Measurements from ENCODE around the gene ATP1A1.

ATP1A1 gene

GRCh38 chr1:116396769-116397168, 23.7 kb downstream of the ATP1A1 start:
- Histone ChIP-seq H3K79me2 (ENCODE audit: insufficient read depth, low read length) (no peaks in the 10 kb centered on the region), H3K4me2 (ENCODE audit: low read length) (no peak overlapping the region), H3K36me3 (ENCODE audit: insufficient read depth, low read length) (peaks cover 99% of the 10 kb centered on the region), H3K4me1 (ENCODE audit: insufficient read depth, low read length, severe bottlenecking) (no peaks in the 10 kb centered on the region), H3K27me3 (ENCODE audit: insufficient read depth, low read length) (no peaks in the 10 kb centered on the region), H3K9me2 (ENCODE audit: low read depth, low read length) (no peaks in the 10 kb centered on the region), H2AFZ (ENCODE audit: low read length) (no peak overlapping the region), H4K20me1 (ENCODE audit: insufficient read depth, low read length) (no peaks in the 10 kb centered on the region), H3K9me3 (ENCODE audit: low read length) (no peaks in the 10 kb centered on the region), H3K27ac (ENCODE audit: low read depth, low read length, poor library complexity, severe bottlenecking) (no peak overlapping the region), H3K4me3 (ENCODE audit: low read depth, low read length, poor library complexity, severe bottlenecking) (no peak overlapping the region), H3K9ac (ENCODE audit: low read length) (no peak overlapping the region), H3F3A (ENCODE audit: insufficient read depth, low read length) (no peaks in the 10 kb centered on the region)
- TF ChIP-seq EZH2 (IDR thresholded peaks at IDR 0.05; ENCODE audit: borderline replicate concordance, low read length), result no peak
- TF ChIP-seq, protein P1, sequence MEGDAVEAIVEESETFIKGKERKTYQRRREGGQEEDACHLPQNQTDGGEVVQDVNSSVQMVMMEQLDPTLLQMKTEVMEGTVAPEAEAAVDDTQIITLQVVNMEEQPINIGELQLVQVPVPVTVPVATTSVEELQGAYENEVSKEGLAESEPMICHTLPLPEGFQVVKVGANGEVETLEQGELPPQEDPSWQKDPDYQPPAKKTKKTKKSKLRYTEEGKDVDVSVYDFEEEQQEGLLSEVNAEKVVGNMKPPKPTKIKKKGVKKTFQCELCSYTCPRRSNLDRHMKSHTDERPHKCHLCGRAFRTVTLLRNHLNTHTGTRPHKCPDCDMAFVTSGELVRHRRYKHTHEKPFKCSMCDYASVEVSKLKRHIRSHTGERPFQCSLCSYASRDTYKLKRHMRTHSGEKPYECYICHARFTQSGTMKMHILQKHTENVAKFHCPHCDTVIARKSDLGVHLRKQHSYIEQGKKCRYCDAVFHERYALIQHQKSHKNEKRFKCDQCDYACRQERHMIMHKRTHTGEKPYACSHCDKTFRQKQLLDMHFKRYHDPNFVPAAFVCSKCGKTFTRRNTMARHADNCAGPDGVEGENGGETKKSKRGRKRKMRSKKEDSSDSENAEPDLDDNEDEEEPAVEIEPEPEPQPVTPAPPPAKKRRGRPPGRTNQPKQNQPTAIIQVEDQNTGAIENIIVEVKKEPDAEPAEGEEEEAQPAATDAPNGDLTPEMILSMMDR (IDR thresholded peaks at IDR 0.05; ENCODE audit: low read length), result no peak

GRCh38 chr1:116397728-116398127, 24.7 kb downstream of the ATP1A1 start:
- no peaks in the 10 kb centered on the region for H3K27me3 ChIP-seq (ENCODE audit: insufficient read depth, low read length)
- no peaks in the 10 kb centered on the region for H3K4me1 ChIP-seq (ENCODE audit: insufficient read depth, low read length, severe bottlenecking)
- H3K9me2 ChIP-seq (ENCODE audit: low read depth, low read length), result no peaks in the 10 kb centered on the region
- no peak overlapping the region for H3K4me3 ChIP-seq (ENCODE audit: low read depth, low read length, poor library complexity, severe bottlenecking)
- no peaks in the 10 kb centered on the region for H3K9me3 ChIP-seq (ENCODE audit: low read length)
- H3K9ac ChIP-seq (ENCODE audit: low read length), result no peak overlapping the region
- no peaks in the 10 kb centered on the region for H3K79me2 ChIP-seq (ENCODE audit: insufficient read depth, low read length)
- H3K36me3 ChIP-seq (ENCODE audit: insufficient read depth, low read length), result peaks cover 99% of the 10 kb centered on the region
- no peak overlapping the region for H3K4me2 ChIP-seq (ENCODE audit: low read length)
- H3K27ac ChIP-seq (ENCODE audit: low read depth, low read length, poor library complexity, severe bottlenecking), result no peak overlapping the region
- TF ChIP-seq, protein P1 (IDR thresholded peaks at IDR 0.05; ENCODE audit: low read length), result no peak
- no peak for TF ChIP-seq EZH2 (IDR thresholded peaks at IDR 0.05; ENCODE audit: borderline replicate concordance, low read length)
- H4K20me1 ChIP-seq (ENCODE audit: insufficient read depth, low read length), result no peaks in the 10 kb centered on the region
- H3F3A ChIP-seq (ENCODE audit: insufficient read depth, low read length), result no peaks in the 10 kb centered on the region
- no peak overlapping the region for H2AFZ ChIP-seq (ENCODE audit: low read length)

GRCh38 chr1:116400780-116401179, 27.7 kb downstream of the ATP1A1 start:
- H4K20me1 ChIP-seq (ENCODE audit: insufficient read depth, low read length), result no peaks in the 10 kb centered on the region
- TF ChIP-seq EZH2 (IDR thresholded peaks at IDR 0.05; ENCODE audit: borderline replicate concordance, low read length), result no peak
- TF ChIP-seq, protein P1 (IDR thresholded peaks at IDR 0.05; ENCODE audit: low read length), result no peak

More at GRCh38 chr1:116400780-116401179, 27.7 kb downstream of the ATP1A1 start:
- no peaks in the 10 kb centered on the region for H3K9me3 ChIP-seq (ENCODE audit: low read length)
- no peak overlapping the region for H2AFZ ChIP-seq (ENCODE audit: low read length)
- no peaks in the 10 kb centered on the region for H3F3A ChIP-seq (ENCODE audit: insufficient read depth, low read length)
- no peak overlapping the region for H3K9ac ChIP-seq (ENCODE audit: low read length)
- no peaks in the 10 kb centered on the region for H3K9me2 ChIP-seq (ENCODE audit: low read depth, low read length)
- no peaks in the 10 kb centered on the region for H3K4me1 ChIP-seq (ENCODE audit: insufficient read depth, low read length, severe bottlenecking)
- H3K4me2 ChIP-seq (ENCODE audit: low read length), result no peak overlapping the region
- H3K36me3 ChIP-seq (ENCODE audit: insufficient read depth, low read length), result peaks cover 99% of the 10 kb centered on the region
- H3K4me3 ChIP-seq (ENCODE audit: low read depth, low read length, poor library complexity, severe bottlenecking), result no peak overlapping the region
- no peaks in the 10 kb centered on the region for H3K27me3 ChIP-seq (ENCODE audit: insufficient read depth, low read length)
- H3K27ac ChIP-seq (ENCODE audit: low read depth, low read length, poor library complexity, severe bottlenecking), result no peak overlapping the region
- H3K79me2 ChIP-seq (ENCODE audit: insufficient read depth, low read length), result no peaks in the 10 kb centered on the region
